Upper lobe of left lung (tissue), 6 donors: ENCODE measurements around the gene ABL2. TPM values are rescaled to one million over a fixed set of nuclear protein-coding genes. Genes with fewer than 3 reads are reported as not detected.

ENCODE experiments used
- ATAC-seq, 2 donors: fragments of 200-7000 bp; cut with Tn5 transposase; one replicate each; pipeline ENCODE4 v1.9.1; 2022; ENCODE audit warnings: mild to moderate bottlenecking in 2 of 2, moderate library complexity in 2 of 2; ENCODE audit not compliant: low FRiP score in 2 of 2
- DNase-seq, 2 donors: peaks; one replicate each; pipeline ENCODE4 v3.0.0-alpha.2; 2019 to 2020
- H3K27ac ChIP-seq, 4 donors: fragments of 200-600 bp; sonication (generic); one replicate each; pipeline ENCODE4 v1.5.1; 2016 to 2019
- H3K27me3 ChIP-seq, 4 donors: fragments of 200-600 bp; sonication (generic); one replicate each; pipeline ENCODE4 v1.5.1; 2017 to 2019
- H3K36me3 ChIP-seq, 4 donors: fragments of 200-600 bp; sonication (generic); one replicate each; pipeline ENCODE4 v1.5.1; 2016 to 2019
- H3K4me1 ChIP-seq, 4 donors: fragments of 200-600 bp; sonication (generic); one replicate each; pipeline ENCODE4 v1.5.1; 2018 to 2019
- H3K4me3 ChIP-seq, 4 donors: fragments of 200-600 bp; sonication (generic); one replicate each; pipeline ENCODE4 v1.5.1; 2017 to 2019; ENCODE audit warnings: mild to moderate bottlenecking in 2 of 4, moderate library complexity in 1 of 4
- H3K9me3 ChIP-seq, 4 donors: fragments of 200-600 bp; sonication (generic); one replicate each; pipeline ENCODE4 v1.5.1; 2018 to 2019
- EP300 ChIP-seq, 4 donors: sonication (generic); formaldehyde crosslinking; IDR thresholded peaks; one replicate each; pipeline ENCODE4 v1.5.1; 2017; ENCODE audit warnings: antibody characterized with exemption in 4 of 4, control low read depth in 2 of 4
- POLR2A ChIP-seq, 4 donors: fragments of 450-650 bp; IDR thresholded peaks; one replicate each; pipeline ENCODE4 v1.5.1; 2016 to 2017; ENCODE audit warnings: antibody characterized with exemption in 4 of 4, mild to moderate bottlenecking in 2 of 4
- POLR2AphosphoS5 ChIP-seq, 2 donors: sonication (generic); formaldehyde crosslinking; IDR thresholded peaks; one replicate each; pipeline ENCODE4 v1.5.1; 2017; ENCODE audit warnings: antibody characterized with exemption in 2 of 2
- WGBS, 2 donors: methylation state at CpG; one replicate each; pipeline ENCODE4 v1.1.5; 2017 to 2018; 5-methylcytosine and 5-hydroxymethylcytosine counted together
- total RNA-seq, 6 donors: library from RNA; depleted of rRNA in 4 of 6; stranded (reverse); fragments of >200 nt in 4 of 6; gene quantifications; one replicate each; pipeline versions ENCODE4 v1.1.0 to v1.2.1, GENCODE V29; 2016 to 2021
- TF ChIP-seq, protein P1 (sequence below), 6 experiments: fragments of 450-650 bp in 4 of 6; fragments of 200-600 bp in 2 of 6; sonication (generic) in 2 of 6; IDR thresholded peaks; one replicate each; pipeline ENCODE4 v1.5.1; 2016 to 2019; ENCODE audit warnings: antibody characterized with exemption in 6 of 6
- donor health status: DM: no; HTN: no; CAD: no; lungs with moderate emphysema.
- donor health status: DM: no; HTN: yes; CAD: no; lungs with severe emphysema.

The ABL2 gene
- total RNA-seq, 6 donors from 2014 or later = 17.2 to 31.3 (median 22.9) TPM

- TF ChIP-seq, protein P1, sequence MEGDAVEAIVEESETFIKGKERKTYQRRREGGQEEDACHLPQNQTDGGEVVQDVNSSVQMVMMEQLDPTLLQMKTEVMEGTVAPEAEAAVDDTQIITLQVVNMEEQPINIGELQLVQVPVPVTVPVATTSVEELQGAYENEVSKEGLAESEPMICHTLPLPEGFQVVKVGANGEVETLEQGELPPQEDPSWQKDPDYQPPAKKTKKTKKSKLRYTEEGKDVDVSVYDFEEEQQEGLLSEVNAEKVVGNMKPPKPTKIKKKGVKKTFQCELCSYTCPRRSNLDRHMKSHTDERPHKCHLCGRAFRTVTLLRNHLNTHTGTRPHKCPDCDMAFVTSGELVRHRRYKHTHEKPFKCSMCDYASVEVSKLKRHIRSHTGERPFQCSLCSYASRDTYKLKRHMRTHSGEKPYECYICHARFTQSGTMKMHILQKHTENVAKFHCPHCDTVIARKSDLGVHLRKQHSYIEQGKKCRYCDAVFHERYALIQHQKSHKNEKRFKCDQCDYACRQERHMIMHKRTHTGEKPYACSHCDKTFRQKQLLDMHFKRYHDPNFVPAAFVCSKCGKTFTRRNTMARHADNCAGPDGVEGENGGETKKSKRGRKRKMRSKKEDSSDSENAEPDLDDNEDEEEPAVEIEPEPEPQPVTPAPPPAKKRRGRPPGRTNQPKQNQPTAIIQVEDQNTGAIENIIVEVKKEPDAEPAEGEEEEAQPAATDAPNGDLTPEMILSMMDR (IDR thresholded peaks at IDR 0.05) = no peak
- no peak for TF ChIP-seq POLR2A (IDR thresholded peaks at IDR 0.05)
- TF ChIP-seq POLR2AphosphoS5 (IDR thresholded peaks at IDR 0.05) = no peak
- no peak for TF ChIP-seq EP300 (IDR thresholded peaks at IDR 0.05)
- Histone ChIP-seq H3K9me3 (no peaks in the 10 kb centered on the region), H3K4me1 (peaks cover 5 to 27% (median 15%) of the 10 kb centered on the region in 4 donors), H3K4me3 (no peak overlapping the region), H3K27me3 (no peaks in the 10 kb centered on the region), H3K36me3 (peaks cover 0 to 18% (median 2%) of the 10 kb centered on the region in 4 donors), H3K27ac (peak overlapping the region in 1 of 4 donors; percentile 10)
- DNase-seq (no peak), ATAC-seq (no peak)
- WGBS, 2 donors = 87 to 93% methylated on average over 5 of the region's 5 CpGs
These were observed 102.1 kb downstream of the ABL2 start for GRCh38 chr1:179127163-179127895.

GRCh38 chr1:179126338-179127060 lies 103.0 kb downstream of the ABL2 start:
- H3K4me1 ChIP-seq = peaks cover 5 to 27% (median 15%) of the 10 kb centered on the region in 4 donors
- H3K27me3 ChIP-seq = no peaks in the 10 kb centered on the region
- H3K9me3 ChIP-seq = no peaks in the 10 kb centered on the region
- TF ChIP-seq, protein P1 (IDR thresholded peaks at IDR 0.05) = no peak
- TF ChIP-seq POLR2AphosphoS5 (IDR thresholded peaks at IDR 0.05) (no peak), EP300 (IDR thresholded peaks at IDR 0.05) (no peak), POLR2A (IDR thresholded peaks at IDR 0.05) (no peak)
- 71 to 83% methylated on average over 6 to 8 of the region's 8 CpGs for WGBS, 2 donors
- ATAC-seq (peak; percentile 13 to 34), DNase-seq (peak in 1 of 2 donors; percentile 63)
- H3K4me3 ChIP-seq = no peak overlapping the region
- H3K36me3 ChIP-seq = peaks cover 0 to 20% (median 3%) of the 10 kb centered on the region in 4 donors
- peak overlapping the region in 1 of 4 donors; percentile 10 for H3K27ac ChIP-seq

GRCh38 chr1:179124873-179125272 lies 104.6 kb downstream of the ABL2 start:
- DNase-seq (no peak), ATAC-seq (no peak)
- H3K9me3 ChIP-seq = no peaks in the 10 kb centered on the region
- H3K27ac ChIP-seq = peak overlapping the region in 1 of 4 donors; percentile 42
- H3K27me3 ChIP-seq = no peaks in the 10 kb centered on the region
- H3K4me1 ChIP-seq = peaks cover 3 to 22% (median 11%) of the 10 kb centered on the region in 4 donors
- no peak for TF ChIP-seq POLR2AphosphoS5 (IDR thresholded peaks at IDR 0.05)
- TF ChIP-seq, protein P1 (IDR thresholded peaks at IDR 0.05) = no peak
- TF ChIP-seq EP300 (IDR thresholded peaks at IDR 0.05) = no peak
- no peak for TF ChIP-seq POLR2A (IDR thresholded peaks at IDR 0.05)
- H3K4me3 ChIP-seq = no peak overlapping the region
- WGBS, 2 donors = 62 to 69% methylated on average over 1 of the region's 1 CpG
- peaks cover 0 to 25% (median 7%) of the 10 kb centered on the region in 4 donors for H3K36me3 ChIP-seq

DNA sequence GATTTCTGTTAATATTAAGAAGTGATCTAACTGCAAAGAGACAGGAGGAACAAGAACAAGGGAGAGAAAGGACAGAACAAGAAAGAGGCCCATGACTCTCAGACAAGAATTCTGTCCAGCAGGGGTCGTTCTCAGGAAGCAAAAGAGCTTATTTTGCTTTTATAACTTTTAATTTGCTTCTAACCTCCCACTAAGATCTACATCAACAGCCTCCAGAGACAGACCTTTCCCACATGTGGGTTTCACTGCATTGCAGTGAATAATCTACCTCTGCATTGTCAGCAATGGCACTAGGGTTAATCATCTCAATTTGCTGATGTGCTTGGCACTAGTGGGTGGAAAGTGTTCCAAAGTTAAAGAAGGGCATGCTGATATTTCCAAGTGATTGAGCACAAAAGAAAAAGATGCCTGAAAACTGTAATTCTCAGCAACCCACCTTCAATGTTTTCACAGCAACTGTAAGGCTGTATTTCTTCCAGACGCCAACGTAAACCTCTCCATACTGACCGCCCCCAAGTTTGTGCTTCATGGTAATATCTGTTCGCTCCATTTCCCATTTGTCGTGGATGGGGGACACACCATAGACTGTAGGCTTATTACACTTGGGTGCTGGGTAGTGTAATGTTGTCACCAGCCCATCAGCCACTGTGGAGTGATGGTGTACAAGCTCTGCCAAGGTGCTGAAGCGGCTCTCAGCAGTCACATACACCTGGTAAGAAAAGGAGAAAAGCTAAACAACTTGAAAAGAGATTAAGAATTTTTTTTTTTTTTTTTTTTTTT lies 108.1 kb downstream of the ABL2 start:
- Histone ChIP-seq H3K27me3 (no peaks in the 10 kb centered on the region), H3K27ac (no peak overlapping the region), H3K4me1 (peaks cover 0 to 3% (median 0%) of the 10 kb centered on the region in 4 donors), H3K4me3 (no peak overlapping the region), H3K9me3 (no peaks in the 10 kb centered on the region), H3K36me3 (peaks cover 7 to 57% (median 27%) of the 10 kb centered on the region in 4 donors)
- WGBS, 2 donors = 82 to 83% methylated on average over 7 of the region's 7 CpGs
- no peak for DNase-seq
- ATAC-seq = peak in 1 of 2 donors; percentile 45
- TF ChIP-seq, protein P1 (IDR thresholded peaks at IDR 0.05) = peak; percentile 15 to 58 (median 34)
- TF ChIP-seq POLR2AphosphoS5 (IDR thresholded peaks at IDR 0.05) = no peak
